GM13976 (cell line): ENCODE results near the gene TTBK2.

Source experiments
- DNase-seq: peaks from one replicate; pipeline ENCODE4 v3.0.0; 2012; ENCODE audit warnings: low spot score
- in situ Hi-C: fragments of 300-500 bp; cut with MboI; formaldehyde crosslinking; loops from one replicate; pipeline ENCODE4 v1.12.0; 2022; ENCODE audit warnings: low sequenced_read_pairs, mixed read lengths, inconsistent platforms; ENCODE audit not compliant: unreplicated experiment
- TF ChIP-seq, protein P1 (sequence below): IDR thresholded peaks from 2 replicates; pipeline ENCODE4 v1.5.1; 2012; ENCODE audit warnings: borderline replicate concordance, mild to moderate bottlenecking; ENCODE audit not compliant: insufficient read depth; ENCODE audit errors: extremely low read depth, missing control alignments, control extremely low read depth

The TTBK2 gene

DNA sequence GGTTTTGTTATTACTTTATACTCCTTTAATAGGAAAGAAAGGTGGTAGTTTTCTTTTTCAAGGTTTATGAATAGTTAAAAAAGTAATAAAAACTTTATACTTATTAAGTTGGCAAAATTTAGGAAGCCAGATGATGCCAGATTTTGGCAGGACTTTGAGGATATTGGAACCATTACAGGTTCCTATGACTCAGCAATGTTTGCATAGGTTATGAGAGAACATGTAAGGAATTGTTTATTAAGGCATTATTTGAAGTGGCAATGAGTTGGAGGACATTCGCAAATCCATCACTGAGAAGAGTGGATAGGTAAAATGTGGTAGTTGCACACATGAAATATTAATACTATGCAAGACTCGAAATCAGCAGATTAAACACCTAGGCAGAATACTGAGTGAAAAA is 213.5 kb downstream of the TTBK2 start:
- TF ChIP-seq, protein P1, sequence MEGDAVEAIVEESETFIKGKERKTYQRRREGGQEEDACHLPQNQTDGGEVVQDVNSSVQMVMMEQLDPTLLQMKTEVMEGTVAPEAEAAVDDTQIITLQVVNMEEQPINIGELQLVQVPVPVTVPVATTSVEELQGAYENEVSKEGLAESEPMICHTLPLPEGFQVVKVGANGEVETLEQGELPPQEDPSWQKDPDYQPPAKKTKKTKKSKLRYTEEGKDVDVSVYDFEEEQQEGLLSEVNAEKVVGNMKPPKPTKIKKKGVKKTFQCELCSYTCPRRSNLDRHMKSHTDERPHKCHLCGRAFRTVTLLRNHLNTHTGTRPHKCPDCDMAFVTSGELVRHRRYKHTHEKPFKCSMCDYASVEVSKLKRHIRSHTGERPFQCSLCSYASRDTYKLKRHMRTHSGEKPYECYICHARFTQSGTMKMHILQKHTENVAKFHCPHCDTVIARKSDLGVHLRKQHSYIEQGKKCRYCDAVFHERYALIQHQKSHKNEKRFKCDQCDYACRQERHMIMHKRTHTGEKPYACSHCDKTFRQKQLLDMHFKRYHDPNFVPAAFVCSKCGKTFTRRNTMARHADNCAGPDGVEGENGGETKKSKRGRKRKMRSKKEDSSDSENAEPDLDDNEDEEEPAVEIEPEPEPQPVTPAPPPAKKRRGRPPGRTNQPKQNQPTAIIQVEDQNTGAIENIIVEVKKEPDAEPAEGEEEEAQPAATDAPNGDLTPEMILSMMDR, result no peak
- in situ Hi-C loops, result loop anchor here (10.0 kb wide), 1 partner anchor 218 kb away; the partner anchor contains the start of gene TTBK2
- no peak for DNase-seq

DNA sequence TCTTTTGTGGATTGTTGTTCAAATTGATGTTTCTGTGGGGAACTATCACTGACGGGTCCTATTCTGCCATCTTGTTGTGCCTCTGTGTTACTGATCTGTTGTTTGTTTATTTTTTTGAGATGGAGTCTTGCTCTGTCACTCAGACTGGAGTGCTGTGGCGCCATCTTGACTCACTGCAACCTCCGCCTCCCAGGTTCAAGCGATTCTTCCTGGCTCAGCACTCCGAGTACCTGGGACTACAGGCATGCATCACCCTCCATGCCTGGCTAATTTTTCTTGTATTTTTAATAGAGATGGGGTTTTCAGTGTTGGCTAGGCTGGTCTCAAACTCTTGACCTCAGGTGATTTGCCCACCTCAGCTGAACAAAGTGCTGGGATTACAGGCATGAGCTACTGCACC is 215.2 kb downstream of the TTBK2 start:
- TF ChIP-seq, protein P1, result no peak
- no peak for DNase-seq
- in situ Hi-C loops, result loop anchor here (10.0 kb wide), 1 partner anchor 219 kb away; the partner anchor contains the start of gene TTBK2

DNA sequence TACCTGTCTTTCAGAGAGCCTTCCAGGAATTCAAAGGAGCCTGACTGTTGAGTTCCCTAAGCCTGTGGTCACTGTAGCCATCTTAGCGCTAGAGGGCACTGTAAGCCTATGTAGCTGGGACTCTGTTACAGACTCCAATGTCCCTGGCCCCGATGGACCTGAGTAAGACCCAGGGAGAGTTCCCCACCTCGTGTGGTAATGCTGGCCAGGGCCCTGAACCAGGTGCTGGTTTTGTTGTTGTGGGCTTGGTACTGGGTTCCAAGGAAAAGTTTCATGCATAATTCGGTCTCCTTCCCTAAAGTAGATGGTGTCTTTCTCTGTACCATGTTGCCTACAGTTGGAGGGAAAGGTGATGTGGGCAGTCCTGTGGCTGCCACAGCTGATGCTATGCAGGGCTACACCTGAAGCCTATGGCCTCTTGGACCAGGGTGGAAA is 216.1 kb downstream of the TTBK2 start:
- in situ Hi-C loops, result loop anchor here (10.0 kb wide), 1 partner anchor 220 kb away; the partner anchor contains the start of gene TTBK2
- peak; percentile 73 for DNase-seq

DNA sequence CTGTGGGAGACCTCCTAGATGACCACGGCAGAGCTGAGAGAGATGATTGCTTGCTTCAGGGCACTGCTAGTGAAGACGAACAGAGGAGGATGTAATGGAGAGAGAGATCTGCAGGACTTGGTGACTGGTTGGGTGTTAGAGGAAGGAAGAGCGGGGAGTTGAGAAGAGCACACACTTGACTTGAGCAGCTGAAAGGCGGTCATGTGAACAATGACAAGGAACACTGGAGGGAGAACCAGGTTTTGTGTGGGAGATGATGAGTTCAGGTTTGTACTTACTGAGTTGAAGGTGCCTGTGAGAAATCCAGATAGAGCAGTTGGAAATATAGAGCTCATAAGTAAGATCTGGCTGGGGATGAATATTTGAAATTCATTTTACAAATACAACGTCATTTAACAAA is 224.0 kb downstream of the TTBK2 start:
- DNase-seq, result no peak
- TF ChIP-seq, protein P1, result no peak
- in situ Hi-C loops, result no loop called here

More for the DNA sequence above, 216.1 kb downstream of the TTBK2 start:
- TF ChIP-seq, protein P1, result peak; percentile 65

DNA sequence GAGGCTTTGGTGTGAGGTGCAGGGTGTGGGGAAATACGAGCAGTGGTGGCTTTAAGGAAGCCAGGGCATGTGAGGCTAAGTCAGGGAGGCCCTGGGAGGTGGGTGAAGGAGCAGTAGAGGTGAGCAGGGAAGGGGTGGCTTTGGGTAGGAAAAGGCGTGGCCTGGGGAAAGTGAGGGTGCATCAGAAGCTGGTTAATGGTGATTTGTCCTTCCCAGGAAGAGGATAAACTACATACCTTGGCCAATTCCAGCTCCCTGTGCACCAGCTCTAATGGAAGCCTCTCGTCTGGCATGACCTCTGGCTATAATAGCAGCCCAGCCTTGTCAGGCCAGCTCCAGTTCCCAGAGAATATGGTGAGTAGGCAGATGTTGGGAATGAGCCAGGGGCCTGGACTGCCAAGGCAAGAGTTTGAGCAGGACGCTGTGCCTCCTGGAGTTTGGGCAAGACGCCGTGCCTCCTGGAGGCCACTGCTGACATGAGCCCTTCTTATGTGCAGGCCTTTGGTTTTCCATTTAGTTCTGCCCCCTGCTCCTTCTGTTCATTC is 225.0 kb downstream of the TTBK2 start:
- TF ChIP-seq, protein P1, result no peak
- DNase-seq, result no peak
- in situ Hi-C loops, result no loop called here

DNA sequence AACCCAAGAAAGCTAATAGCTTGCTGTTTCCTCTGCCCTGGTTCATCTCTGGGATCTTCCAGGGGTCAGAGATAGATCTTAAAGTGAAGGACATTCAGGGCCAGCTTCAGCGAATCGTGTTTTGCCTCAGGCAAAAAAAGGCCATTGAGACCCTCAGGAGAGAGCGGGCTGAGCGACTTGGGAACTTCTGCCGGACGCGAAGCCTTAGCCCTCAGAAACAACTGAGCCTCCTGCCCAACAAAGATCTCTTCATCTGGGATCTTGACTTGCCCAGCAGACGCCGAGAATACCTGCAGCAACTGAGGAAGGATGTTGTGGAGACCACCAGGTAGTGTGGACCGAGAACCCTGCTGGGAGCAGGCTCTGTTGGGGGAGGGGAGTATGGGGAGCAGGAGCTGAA is 226.2 kb downstream of the TTBK2 start:
- DNase-seq, result no peak
- in situ Hi-C loops, result no loop called here
- TF ChIP-seq, protein P1, result no peak
